Measurements from ENCODE around the gene CCL16.

Gene CCL16

DNA sequence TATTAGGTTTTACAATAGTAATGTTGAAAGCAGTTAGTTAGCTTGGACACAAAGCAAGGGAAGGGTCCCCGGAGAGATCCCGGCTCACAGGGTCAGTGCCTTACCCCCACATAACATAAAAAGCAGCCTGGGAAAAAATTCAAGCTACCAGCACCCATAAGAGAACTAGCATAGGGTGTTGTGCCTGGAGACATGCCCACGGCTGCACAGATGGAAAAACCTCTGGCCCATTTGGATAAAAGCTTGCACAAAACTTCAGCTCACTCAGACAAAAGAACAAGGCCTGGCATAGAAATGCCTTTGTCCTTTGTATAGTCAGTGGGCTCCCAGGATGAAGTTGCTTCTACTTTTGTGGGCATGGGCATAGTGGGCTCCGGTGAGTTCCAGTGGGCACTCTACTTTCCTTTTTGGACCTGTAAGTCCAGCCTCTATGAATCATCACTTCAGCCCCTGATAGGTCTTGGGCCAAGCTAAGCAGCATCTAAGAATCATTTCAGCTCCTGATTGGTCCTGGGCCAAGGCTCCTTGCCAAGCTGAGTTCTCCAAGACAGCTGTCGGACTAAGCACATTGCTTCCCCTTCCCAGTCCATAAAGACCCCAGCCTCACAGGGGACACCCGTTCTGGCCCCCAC, 49.4 kb downstream of the CCL16 start:
- Mint-ChIP-seq H3K4me1 (peaks cover 11% of the 10 kb centered on the region), H3K36me3 (peaks cover 8% of the 10 kb centered on the region), H3K27ac (no peak overlapping the region), H3K9me3 (no peaks in the 10 kb centered on the region), H3K4me3 (no peak overlapping the region)
- no peak for ATAC-seq
- no peak for DNase-seq (ENCODE audit: low spot score in 2 of 2)

DNA sequence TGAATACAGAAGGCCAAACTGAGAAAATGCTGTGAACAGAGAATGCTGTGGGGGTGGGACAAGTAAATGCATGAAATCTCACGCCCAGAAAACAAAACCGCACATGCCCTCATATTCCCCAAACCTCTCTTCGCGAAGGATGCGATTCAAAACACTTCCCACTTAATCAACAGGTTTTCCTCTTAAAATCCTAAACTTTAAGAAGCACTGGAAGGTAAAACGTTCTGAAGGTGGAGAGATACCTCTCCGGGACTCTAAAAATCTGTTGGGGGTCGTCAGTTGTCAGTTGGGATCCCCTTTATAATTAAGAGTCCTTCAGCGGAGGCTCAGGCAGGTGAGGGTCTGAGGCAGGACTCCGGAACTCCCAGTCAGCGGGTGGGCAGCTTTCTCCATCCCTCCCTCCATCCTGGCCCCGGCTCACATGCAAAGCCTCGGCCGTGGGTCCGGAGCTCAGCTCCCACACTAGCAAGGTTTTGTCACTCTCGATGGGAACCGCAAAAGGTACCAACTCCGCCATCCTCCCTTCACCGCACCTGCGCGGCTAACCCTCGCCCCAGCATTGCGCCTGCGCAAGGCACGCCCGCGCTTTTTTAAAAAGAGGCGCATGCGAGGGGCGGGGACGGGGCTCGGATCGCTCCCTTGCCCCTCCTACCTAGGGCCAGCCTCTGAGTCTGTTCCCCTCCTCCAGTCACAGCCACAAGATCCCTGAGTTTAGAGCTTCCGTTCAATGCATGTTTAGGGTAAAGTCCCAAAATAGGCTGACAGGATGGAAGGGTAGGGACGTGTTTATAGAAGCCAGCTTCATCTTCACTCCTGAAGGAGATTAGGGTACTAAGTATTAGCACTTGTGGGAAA, 50.9 kb downstream of the CCL16 start, which contains the start of gene RDM1:
Gene RDM1 (minus strand): TSS at position 563 of the 855 bp plus-strand sequence. CDS start 46 bp downstream, at position 517.
- Mint-ChIP-seq H3K27ac (peak within 1 kb of the TSS; percentile 89), H3K36me3 (peaks cover 8% of the 10 kb centered on the region), H3K4me3 (peak within 1 kb of the TSS; percentile 86), H3K4me1 (peaks cover 11% of the 10 kb centered on the region), H3K9me3 (no peaks in the 10 kb centered on the region)
- DNase-seq (ENCODE audit: low spot score in 2 of 2) (peak; percentile 88 to 96), ATAC-seq (peak; percentile 96)

DNA sequence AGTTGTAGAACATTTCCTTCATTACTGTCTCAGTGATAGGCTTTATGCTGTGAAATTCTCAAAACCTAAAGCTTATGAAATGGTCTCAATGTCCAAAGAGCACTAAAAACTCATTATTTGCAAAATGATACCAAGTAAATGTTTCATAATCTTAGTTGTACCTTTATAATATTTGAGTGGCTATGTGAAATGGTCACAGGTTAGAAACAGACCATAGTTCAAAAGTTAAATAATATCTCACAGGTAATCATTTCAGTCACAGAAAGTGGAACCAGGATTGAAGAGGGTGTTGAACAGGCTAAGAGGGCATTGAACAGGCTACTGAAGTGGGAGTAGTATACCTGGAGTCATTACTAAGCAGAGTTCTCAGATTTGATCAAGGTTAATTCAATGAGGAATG, 53.6 kb downstream of the CCL16 start:
- H3K27ac Mint-ChIP-seq: no peak overlapping the region
- ATAC-seq: no peak

More for the DNA sequence above, 53.6 kb downstream of the CCL16 start:
- H3K4me3 Mint-ChIP-seq: no peak overlapping the region
- no peak for DNase-seq (ENCODE audit: low spot score in 2 of 2)
- H3K36me3 Mint-ChIP-seq: peaks cover 8% of the 10 kb centered on the region
- no peaks in the 10 kb centered on the region for H3K9me3 Mint-ChIP-seq
- peaks cover 11% of the 10 kb centered on the region for H3K4me1 Mint-ChIP-seq

Measured in stimulated activated effector memory CD8-positive, alpha-beta T cell treated with anti-CD3 and anti-CD28 coated beads, Interleukin-12 subunit alpha, Interleukin-12 subunit beta, amount 100 ng/mL, for 72 hours (primary cell).